GM12873 (cell line): ENCODE data around the gene RGL2.

Experiments
- CTCF ChIP-seq: IDR thresholded peaks from 2 replicates; pipeline ENCODE4 v1.5.1; 2012; ENCODE audit warnings: low read depth, mild to moderate bottlenecking, moderate library complexity, low read length, control low read depth; ENCODE audit not compliant: insufficient read depth; ENCODE audit errors: missing control alignments

Gene RGL2

GRCh38 chr6:33320315-33321181 lies 21.8 kb upstream of the RGL2 start:
- TF ChIP-seq CTCF = no peak

- no peak for TF ChIP-seq CTCF
Observed at GRCh38 chr6:33319939-33320314, 21.2 kb upstream of the RGL2 start.

GRCh38 chr6:33318426-33319073 lies 19.8 kb upstream of the RGL2 start:
- no peak for TF ChIP-seq CTCF

GRCh38 chr6:33317669-33318425 lies 19.1 kb upstream of the RGL2 start, which contains the start of gene ZBTB22:
Gene ZBTB22, minus strand, starts transcription at chr6:33317744. Its CDS starts 828 bp downstream, at chr6:33316916.
- TF ChIP-seq CTCF = no peak

GRCh38 chr6:33317419-33317668 lies 18.6 kb upstream of the RGL2 start:
- TF ChIP-seq CTCF = no peak

- TF ChIP-seq CTCF = no peak
Observed at GRCh38 chr6:33316603-33317418, 18.1 kb upstream of the RGL2 start.
